ENCODE measurements around the gene PIAS4. TPM values are rescaled to one million over a fixed set of nuclear protein-coding genes. Genes with fewer than 3 reads are reported as not detected.

Gene PIAS4
- total RNA-seq, 1 donor from 2014 or later: 17.0 TPM

GRCh38 chr19:4061683-4062418 lies 54.3 kb downstream of the PIAS4 start:
- H2AFZ ChIP-seq (replicated peaks): no peak overlapping the region
- H4K20me1 ChIP-seq (ENCODE audit: low read depth): peaks cover 77% of the 10 kb centered on the region
- Mint-ChIP-seq H3K9me3 (no peaks in the 10 kb centered on the region), H3K4me1 (peaks cover 5% of the 10 kb centered on the region), H3K4me3 (no peak overlapping the region), H3K27ac (no peak overlapping the region), H3K27me3 (ENCODE audit: insufficient read depth, low read depth) (peaks cover 5% of the 10 kb centered on the region), H3K36me3 (peaks cover 1% of the 10 kb centered on the region)
- DNase-seq (ENCODE audit: low spot score): no peak
- no peak overlapping the region for H3K9ac ChIP-seq
- no peaks in the 10 kb centered on the region for H3K36me3 ChIP-seq
- H3K27ac ChIP-seq: no peak overlapping the region
- TF ChIP-seq EZH2phosphoT487 (IDR thresholded peaks at IDR 0.05) (no peak), CTCF (IDR thresholded peaks at IDR 0.05) (no peak), EZH2 (IDR thresholded peaks at IDR 0.05) (no peak)
- no peaks in the 10 kb centered on the region for H3K9me3 ChIP-seq (ENCODE audit: low read depth)
- H3K27me3 ChIP-seq: peaks cover 3% of the 10 kb centered on the region
- H3K4me3 ChIP-seq: no peak overlapping the region
- peaks cover 75% of the 10 kb centered on the region for H3K79me2 ChIP-seq (ENCODE audit: low read depth)
- H3K4me2 ChIP-seq: no peak overlapping the region
- peaks cover 6% of the 10 kb centered on the region for H3K4me1 ChIP-seq
- peaks cover 17% of the 10 kb centered on the region for H3F3A ChIP-seq (ENCODE audit: low read depth)

- Histone ChIP-seq H2AFZ (replicated peaks) (no peak overlapping the region), H3K9ac (no peak overlapping the region), H3K4me3 (no peak overlapping the region), H3K27ac (no peak overlapping the region), H3F3A (ENCODE audit: low read depth) (peaks cover 22% of the 10 kb centered on the region), H3K27me3 (peaks cover 12% of the 10 kb centered on the region), H3K4me1 (peaks cover 11% of the 10 kb centered on the region), H3K79me2 (ENCODE audit: low read depth) (peaks cover 69% of the 10 kb centered on the region), H3K9me3 (ENCODE audit: low read depth) (no peaks in the 10 kb centered on the region), H4K20me1 (ENCODE audit: low read depth) (peaks cover 73% of the 10 kb centered on the region), H3K4me2 (no peak overlapping the region), H3K36me3 (no peaks in the 10 kb centered on the region)
- TF ChIP-seq CTCF (IDR thresholded peaks at IDR 0.05): no peak
- TF ChIP-seq EZH2phosphoT487 (IDR thresholded peaks at IDR 0.05): no peak
- no peak for TF ChIP-seq EZH2 (IDR thresholded peaks at IDR 0.05)
- Mint-ChIP-seq H3K36me3 (no peaks in the 10 kb centered on the region), H3K27ac (no peak overlapping the region), H3K9me3 (no peaks in the 10 kb centered on the region), H3K4me3 (no peak overlapping the region), H3K4me1 (peaks cover 5% of the 10 kb centered on the region), H3K27me3 (ENCODE audit: insufficient read depth, low read depth) (peaks cover 3% of the 10 kb centered on the region)
- no peak for DNase-seq (ENCODE audit: low spot score)
Observed at GRCh38 chr19:4062419-4063368, 55.2 kb downstream of the PIAS4 start.

DNA sequence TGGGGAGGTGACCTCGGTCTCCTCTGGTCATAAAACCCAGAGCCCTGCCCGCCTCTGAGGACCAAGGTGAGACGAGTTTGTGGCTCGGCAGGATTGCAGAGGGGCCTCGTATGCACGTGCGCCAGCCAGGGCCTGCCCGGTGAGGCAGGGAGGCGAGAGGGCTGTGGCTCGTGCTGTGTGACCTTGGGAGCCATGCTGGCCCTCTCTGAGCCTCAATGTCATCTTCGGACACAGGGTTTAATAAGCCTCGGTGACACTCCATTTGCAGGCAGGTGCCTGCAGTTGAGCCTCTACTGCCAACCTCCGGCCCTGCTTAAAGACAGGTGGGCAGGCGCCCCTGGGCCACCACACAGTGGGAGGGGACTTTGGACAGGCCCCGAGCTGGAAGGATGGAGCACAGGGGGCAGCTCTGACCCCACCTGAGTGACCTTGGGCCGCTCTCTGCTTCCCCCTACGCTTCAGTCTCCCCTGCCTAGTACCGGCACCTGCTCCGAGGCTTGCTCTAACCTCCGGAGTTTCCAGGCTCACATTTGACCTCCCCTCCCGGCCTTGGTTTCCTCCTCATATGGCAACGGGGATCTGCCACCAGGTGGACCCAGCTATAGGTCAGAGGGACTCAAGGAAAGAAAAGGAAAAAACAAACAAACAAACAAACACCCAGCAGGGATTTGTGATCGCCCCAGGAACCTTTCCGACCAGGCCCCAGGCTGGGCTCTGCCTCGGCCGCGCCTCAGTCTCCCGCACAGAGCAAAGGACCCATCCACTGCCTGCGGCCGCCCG lies 56.0 kb downstream of the PIAS4 start:
- Mint-ChIP-seq H3K9me3 (no peaks in the 10 kb centered on the region), H3K36me3 (no peaks in the 10 kb centered on the region), H3K27ac (no peak overlapping the region), H3K27me3 (ENCODE audit: insufficient read depth, low read depth) (peaks cover 10% of the 10 kb centered on the region), H3K4me1 (peaks cover 12% of the 10 kb centered on the region), H3K4me3 (peak overlapping the region; percentile 85)
- Histone ChIP-seq H3K4me2 (peak overlapping the region; percentile 100), H3K79me2 (ENCODE audit: low read depth) (peaks cover 64% of the 10 kb centered on the region), H3K9ac (peak overlapping the region; percentile 46), H3K4me1 (peaks cover 13% of the 10 kb centered on the region), H3K27ac (no peak overlapping the region), H4K20me1 (ENCODE audit: low read depth) (peaks cover 65% of the 10 kb centered on the region), H3K27me3 (peaks cover 20% of the 10 kb centered on the region), H2AFZ (replicated peaks) (no peak overlapping the region), H3K9me3 (ENCODE audit: low read depth) (no peaks in the 10 kb centered on the region), H3F3A (ENCODE audit: low read depth) (peaks cover 31% of the 10 kb centered on the region), H3K4me3 (peak overlapping the region; percentile 96), H3K36me3 (no peaks in the 10 kb centered on the region)
- DNase-seq (ENCODE audit: low spot score): peak; percentile 55
- TF ChIP-seq EZH2phosphoT487 (IDR thresholded peaks at IDR 0.05) (no peak), EZH2 (IDR thresholded peaks at IDR 0.05) (no peak), CTCF (IDR thresholded peaks at IDR 0.05) (peak; percentile 11)
